Natural killer cell (primary cell): ENCODE results near the gene FOXM1. TPM values are rescaled to one million over a fixed set of nuclear protein-coding genes. Genes with fewer than 3 reads are reported as not detected.

Experiments
- ATAC-seq, 3 donors: fragments of 150-1000 bp in 2 of 3; fragments of 200-7000 bp in 1 of 3; cut with Tn5 transposase; 1 replicate in 1 of 3; 2 replicates in 2 of 3; pipeline ENCODE4 v1.10.0; 2021; ENCODE audit warnings: mild to moderate bottlenecking in 2 of 3, moderate library complexity in 2 of 3
- DNase-seq, 2 donors: peaks; one replicate each; pipeline versions ENCODE4 v3.0.0 to v3.0.0-alpha.2; 2013 to 2021; ENCODE audit warnings: mixed read lengths in 1 of 2
- H3K27ac ChIP-seq: one replicate; pipeline ENCODE4 v1.5.1; 2013; ENCODE audit warnings: mild to moderate bottlenecking, low read length
- H3K27me3 ChIP-seq: one replicate; pipeline ENCODE4 v1.6.1; 2013; ENCODE audit warnings: low read length; ENCODE audit not compliant: control insufficient read depth, insufficient read depth
- H3K36me3 ChIP-seq: one replicate; pipeline ENCODE4 v1.6.1; 2013; ENCODE audit warnings: low read length; ENCODE audit not compliant: control insufficient read depth, insufficient read depth
- H3K4me1 ChIP-seq: one replicate; pipeline ENCODE4 v1.6.1; 2013; ENCODE audit warnings: low read length; ENCODE audit not compliant: control insufficient read depth, insufficient read depth
- H3K4me3 ChIP-seq: one replicate; pipeline ENCODE4 v1.5.1; 2013; ENCODE audit warnings: low read length
- H3K9me3 ChIP-seq: one replicate; pipeline ENCODE4 v1.6.1; 2013; ENCODE audit warnings: low read length; ENCODE audit not compliant: control insufficient read depth, insufficient read depth
- H3K27ac Mint-ChIP-seq, 2 donors: one replicate each; pipeline ENCODE4 v1.8.0; 2022; ENCODE audit warnings: mild to moderate bottlenecking in 2 of 2, mixed read lengths in 2 of 2, moderate library complexity in 1 of 2
- H3K27me3 Mint-ChIP-seq, 2 donors: one replicate each; pipeline ENCODE4 v1.8.0; 2022; ENCODE audit warnings: low read depth in 2 of 2, mixed read lengths in 2 of 2
- H3K36me3 Mint-ChIP-seq: one replicate; pipeline ENCODE4 v1.8.0; 2022; ENCODE audit warnings: mixed read lengths
- H3K4me1 Mint-ChIP-seq, 2 donors: one replicate each; pipeline ENCODE4 v1.8.0; 2022; ENCODE audit warnings: mixed read lengths in 2 of 2
- H3K4me3 Mint-ChIP-seq: one replicate; pipeline ENCODE4 v1.8.0; 2022; ENCODE audit warnings: mild to moderate bottlenecking, moderate library complexity, mixed read lengths
- H3K9me3 Mint-ChIP-seq, 2 donors: one replicate each; pipeline ENCODE4 v1.8.0; 2022; ENCODE audit warnings: mixed read lengths in 2 of 2
- WGBS: methylation state at CpG from one replicate; pipeline ENCODE4 v1.1.7; 2013; ENCODE audit warnings: missing lambda C conversion rate; ENCODE audit not compliant: insufficient coverage; 5-methylcytosine and 5-hydroxymethylcytosine counted together
- intact Hi-C: fragments of 100-400 bp; cut with micrococcal nuclease; formaldehyde crosslinking; loops from one replicate; pipeline ENCODE4 v1.14.2; 2022
- total RNA-seq, 4 donors: library from RNA; stranded (reverse); fragments of 120-200 nt in 1 of 4; gene quantifications; one replicate each; pipeline versions ENCODE4 v1.2.3 to v1.2.4, GENCODE V29; 2013 to 2022
- TF ChIP-seq, protein P1 (sequence below): fragments of 200-600 bp; IDR thresholded peaks from one replicate; pipeline ENCODE4 v1.8.0; 2022; ENCODE audit warnings: antibody characterized with exemption

FOXM1 gene
- total RNA-seq, 3 donors from 2014 or later (not counting 1 experiment from before 2014, with no cell fraction given): 1.8 to 3.6 (median 2.6) TPM

DNA sequence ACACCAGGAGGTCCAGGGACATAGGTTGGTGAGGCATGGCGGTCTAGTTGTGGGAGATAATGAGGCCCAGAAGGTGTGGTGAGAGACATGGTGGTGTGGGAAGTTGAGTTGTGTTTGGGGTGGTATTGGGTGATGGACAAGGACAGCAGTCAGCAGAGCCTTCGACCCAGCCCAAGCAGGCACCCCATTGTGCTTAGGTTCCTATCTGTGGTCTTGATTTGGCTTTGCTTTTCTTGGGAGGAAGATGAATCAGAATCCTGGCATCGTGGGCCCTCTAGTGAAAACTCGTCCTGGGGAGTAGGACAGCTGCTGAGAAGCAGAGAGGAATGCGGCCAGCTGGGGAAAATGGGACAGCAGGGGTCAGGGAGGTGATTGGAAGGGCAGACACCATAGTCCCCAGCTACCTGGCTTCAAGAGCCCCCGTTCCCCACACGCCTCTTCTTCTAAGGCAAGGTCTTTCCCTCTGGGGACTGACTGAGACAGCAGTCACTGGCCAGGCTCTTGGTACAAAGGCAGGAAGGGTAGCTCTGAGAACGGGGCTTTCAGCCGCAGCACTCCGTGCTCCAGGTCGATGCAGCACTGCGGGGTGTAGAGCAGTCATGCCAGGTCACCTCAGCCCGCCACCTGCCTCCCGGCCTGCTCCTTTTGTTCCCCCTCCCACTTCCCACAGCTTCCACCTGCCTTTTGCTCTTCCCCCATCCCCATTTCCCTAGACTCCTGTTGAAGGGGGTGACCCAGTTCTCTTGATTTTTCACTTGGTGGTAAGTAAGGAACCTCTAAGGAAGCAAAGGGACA lies 50.1 kb downstream of the FOXM1 start:
- H3K27me3 ChIP-seq: no peaks in the 10 kb centered on the region
- no peak overlapping the region for H3K27ac ChIP-seq
- no peaks in the 10 kb centered on the region for H3K27me3 Mint-ChIP-seq
- DNase-seq: no peak
- H3K9me3 ChIP-seq: no peaks in the 10 kb centered on the region
- ATAC-seq: no peak
- H3K36me3 Mint-ChIP-seq: no peaks in the 10 kb centered on the region
- no peak overlapping the region for H3K27ac Mint-ChIP-seq
- TF ChIP-seq, protein P1, sequence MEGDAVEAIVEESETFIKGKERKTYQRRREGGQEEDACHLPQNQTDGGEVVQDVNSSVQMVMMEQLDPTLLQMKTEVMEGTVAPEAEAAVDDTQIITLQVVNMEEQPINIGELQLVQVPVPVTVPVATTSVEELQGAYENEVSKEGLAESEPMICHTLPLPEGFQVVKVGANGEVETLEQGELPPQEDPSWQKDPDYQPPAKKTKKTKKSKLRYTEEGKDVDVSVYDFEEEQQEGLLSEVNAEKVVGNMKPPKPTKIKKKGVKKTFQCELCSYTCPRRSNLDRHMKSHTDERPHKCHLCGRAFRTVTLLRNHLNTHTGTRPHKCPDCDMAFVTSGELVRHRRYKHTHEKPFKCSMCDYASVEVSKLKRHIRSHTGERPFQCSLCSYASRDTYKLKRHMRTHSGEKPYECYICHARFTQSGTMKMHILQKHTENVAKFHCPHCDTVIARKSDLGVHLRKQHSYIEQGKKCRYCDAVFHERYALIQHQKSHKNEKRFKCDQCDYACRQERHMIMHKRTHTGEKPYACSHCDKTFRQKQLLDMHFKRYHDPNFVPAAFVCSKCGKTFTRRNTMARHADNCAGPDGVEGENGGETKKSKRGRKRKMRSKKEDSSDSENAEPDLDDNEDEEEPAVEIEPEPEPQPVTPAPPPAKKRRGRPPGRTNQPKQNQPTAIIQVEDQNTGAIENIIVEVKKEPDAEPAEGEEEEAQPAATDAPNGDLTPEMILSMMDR: no peak
- H3K4me1 ChIP-seq: no peaks in the 10 kb centered on the region
- no peak overlapping the region for H3K4me3 Mint-ChIP-seq
- WGBS: 97% methylated on average over 14 of the region's 14 CpGs
- H3K4me3 ChIP-seq: no peak overlapping the region
- intact Hi-C loops: no loop called here
- H3K4me1 Mint-ChIP-seq: no peaks in the 10 kb centered on the region
- H3K9me3 Mint-ChIP-seq: no peaks in the 10 kb centered on the region
- peaks cover 68% of the 10 kb centered on the region for H3K36me3 ChIP-seq

GRCh38 chr12:2826036-2826435 lies 50.9 kb downstream of the FOXM1 start:
- H3K36me3 ChIP-seq: peaks cover 73% of the 10 kb centered on the region
- DNase-seq: no peak
- no peaks in the 10 kb centered on the region for H3K36me3 Mint-ChIP-seq
- WGBS: 100% methylated on average over 3 of the region's 3 CpGs
- H3K9me3 Mint-ChIP-seq: no peaks in the 10 kb centered on the region
- H3K4me3 Mint-ChIP-seq: no peak overlapping the region
- ATAC-seq: no peak
- intact Hi-C loops: no loop called here
- no peak overlapping the region for H3K4me3 ChIP-seq
- H3K4me1 ChIP-seq: no peaks in the 10 kb centered on the region
- no peak overlapping the region for H3K27ac ChIP-seq
- H3K27ac Mint-ChIP-seq: no peak overlapping the region
- H3K27me3 ChIP-seq: no peaks in the 10 kb centered on the region
- no peaks in the 10 kb centered on the region for H3K4me1 Mint-ChIP-seq
- no peaks in the 10 kb centered on the region for H3K27me3 Mint-ChIP-seq
- H3K9me3 ChIP-seq: no peaks in the 10 kb centered on the region
- TF ChIP-seq, protein P1: no peak

DNA sequence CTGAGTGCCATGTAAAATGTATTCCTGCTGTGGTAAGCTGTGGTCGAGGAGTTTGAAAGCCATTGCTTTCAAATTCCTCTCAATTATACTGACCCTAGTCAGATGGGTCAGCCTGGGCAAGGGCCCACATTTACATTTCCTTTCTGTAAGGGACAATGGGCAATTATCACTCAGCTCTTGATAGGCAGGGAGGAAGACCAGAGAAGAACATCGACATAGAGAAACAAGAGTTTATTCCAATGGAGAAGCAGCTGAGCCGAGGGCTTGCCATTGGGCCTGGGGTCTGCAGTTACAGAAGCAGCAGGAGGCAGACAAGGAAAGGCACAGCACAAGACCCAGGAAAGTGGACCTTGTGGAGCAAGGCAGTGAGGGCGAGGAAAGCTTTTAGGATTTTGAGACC lies 51.8 kb downstream of the FOXM1 start:
- WGBS: 93% methylated on average over 3 of the region's 4 CpGs
- Histone ChIP-seq H3K4me3 (no peak overlapping the region), H3K4me1 (no peaks in the 10 kb centered on the region), H3K9me3 (no peaks in the 10 kb centered on the region), H3K27me3 (no peaks in the 10 kb centered on the region), H3K27ac (no peak overlapping the region), H3K36me3 (peaks cover 75% of the 10 kb centered on the region)
- DNase-seq (no peak), ATAC-seq (no peak)
- TF ChIP-seq, protein P1: no peak
- H3K27ac Mint-ChIP-seq: no peak overlapping the region
- no peaks in the 10 kb centered on the region for H3K27me3 Mint-ChIP-seq
- intact Hi-C loops: no loop called here
- no peaks in the 10 kb centered on the region for H3K4me1 Mint-ChIP-seq
- H3K36me3 Mint-ChIP-seq: no peaks in the 10 kb centered on the region
- no peak overlapping the region for H3K4me3 Mint-ChIP-seq
- H3K9me3 Mint-ChIP-seq: no peaks in the 10 kb centered on the region

- Mint-ChIP-seq H3K9me3 (no peaks in the 10 kb centered on the region), H3K4me1 (peaks cover 0 to 5% of the 10 kb centered on the region in 2 donors), H3K36me3 (no peaks in the 10 kb centered on the region), H3K27ac (no peak overlapping the region), H3K27me3 (no peaks in the 10 kb centered on the region), H3K4me3 (no peak overlapping the region)
- DNase-seq (no peak), ATAC-seq (no peak)
- intact Hi-C loops: no loop called here
- Histone ChIP-seq H3K9me3 (no peaks in the 10 kb centered on the region), H3K36me3 (peaks cover 77% of the 10 kb centered on the region), H3K27me3 (no peaks in the 10 kb centered on the region), H3K27ac (no peak overlapping the region), H3K4me1 (no peaks in the 10 kb centered on the region), H3K4me3 (no peak overlapping the region)
- TF ChIP-seq, protein P1: no peak
- 95% methylated on average over 6 of the region's 6 CpGs for WGBS
Observed at GRCh38 chr12:2824541-2824940, 52.4 kb downstream of the FOXM1 start.
